GM19324 (cell line): ENCODE data around the gene SLC1A5.
A peak's percentile ranks its signal among the peaks of the same experiment; 100 is the strongest.
"Not testable (repeated sequence)": the region's sequence is repeated elsewhere in the genome, so short reads cannot be mapped to it uniquely, and the experiment has no call there.

Experiments
- ATAC-seq: cut with Tn5 transposase; IDR thresholded peaks from one replicate; pipeline ENCODE4 v1.9.1; 2021; ENCODE audit warnings: mild to moderate bottlenecking, moderate library complexity; ENCODE audit not compliant: unreplicated experiment, low FRiP score

The SLC1A5 gene

GRCh38 chr19:46788262-46788967, at the start of gene SLC1A5:
Gene SLC1A5, minus strand, starts transcription at chr19:46788594. Its CDS starts 629 bp downstream, at chr19:46787965.
- ATAC-seq, result peak; percentile 61

GRCh38 chr19:46838160-46838559, 49.8 kb upstream of the SLC1A5 start:
- no peak for ATAC-seq

- no peak for ATAC-seq
These were observed 46.6 kb upstream of the SLC1A5 start for GRCh38 chr19:46834984-46835383.

GRCh38 chr19:46834121-46834520, 45.7 kb upstream of the SLC1A5 start:
- ATAC-seq, result no peak

- ATAC-seq, result no peak
These were observed 42.5 kb upstream of the SLC1A5 start for GRCh38 chr19:46830864-46831263.

- ATAC-seq, result no peak
These were observed 40.1 kb upstream of the SLC1A5 start for GRCh38 chr19:46828484-46828883.

- ATAC-seq, result no peak
These were observed 37.3 kb upstream of the SLC1A5 start for GRCh38 chr19:46825731-46826055.

- ATAC-seq, result no peak
These were observed 36.7 kb upstream of the SLC1A5 start for GRCh38 chr19:46824890-46825730.

- ATAC-seq, result no peak
These were observed 34.7 kb upstream of the SLC1A5 start for GRCh38 chr19:46823049-46823448.

GRCh38 chr19:46822410-46822787, 34.0 kb upstream of the SLC1A5 start:
- ATAC-seq, result not testable (repeated sequence)

- no peak for ATAC-seq
These were observed 33.4 kb upstream of the SLC1A5 start for GRCh38 chr19:46821512-46822409.

GRCh38 chr19:46818812-46819211, 30.4 kb upstream of the SLC1A5 start:
- no peak for ATAC-seq

- no peak for ATAC-seq
These were observed 27.6 kb upstream of the SLC1A5 start for GRCh38 chr19:46815833-46816627.

GRCh38 chr19:46813839-46814358, 25.5 kb upstream of the SLC1A5 start:
- ATAC-seq, result no peak

- no peak for ATAC-seq
These were observed 24.8 kb upstream of the SLC1A5 start for GRCh38 chr19:46812977-46813838.

- ATAC-seq, result no peak
These were observed 21.3 kb upstream of the SLC1A5 start for GRCh38 chr19:46809534-46810272.

- no peak for ATAC-seq
These were observed 18.3 kb upstream of the SLC1A5 start for GRCh38 chr19:46806656-46807055.

- ATAC-seq, result not testable (repeated sequence)
These were observed 16.0 kb upstream of the SLC1A5 start for GRCh38 chr19:46804432-46804831.
